ENCODE measurements around the gene ASS1. TPM values are rescaled to one million over a fixed set of nuclear protein-coding genes. Genes with fewer than 3 reads are reported as not detected.

The ASS1 gene
- total RNA-seq, 1 donor from 2014 or later, result 3.1 TPM

GRCh38 chr9:130499804-130500263 is 55.1 kb downstream of the ASS1 start:
- DNase-seq (ENCODE audit: low spot score), result no peak
- no peaks in the 10 kb centered on the region for H3K36me3 Mint-ChIP-seq (ENCODE audit: low read depth, unreplicated experiment)
- H3K27ac Mint-ChIP-seq (ENCODE audit: unreplicated experiment), result no peak overlapping the region

DNA sequence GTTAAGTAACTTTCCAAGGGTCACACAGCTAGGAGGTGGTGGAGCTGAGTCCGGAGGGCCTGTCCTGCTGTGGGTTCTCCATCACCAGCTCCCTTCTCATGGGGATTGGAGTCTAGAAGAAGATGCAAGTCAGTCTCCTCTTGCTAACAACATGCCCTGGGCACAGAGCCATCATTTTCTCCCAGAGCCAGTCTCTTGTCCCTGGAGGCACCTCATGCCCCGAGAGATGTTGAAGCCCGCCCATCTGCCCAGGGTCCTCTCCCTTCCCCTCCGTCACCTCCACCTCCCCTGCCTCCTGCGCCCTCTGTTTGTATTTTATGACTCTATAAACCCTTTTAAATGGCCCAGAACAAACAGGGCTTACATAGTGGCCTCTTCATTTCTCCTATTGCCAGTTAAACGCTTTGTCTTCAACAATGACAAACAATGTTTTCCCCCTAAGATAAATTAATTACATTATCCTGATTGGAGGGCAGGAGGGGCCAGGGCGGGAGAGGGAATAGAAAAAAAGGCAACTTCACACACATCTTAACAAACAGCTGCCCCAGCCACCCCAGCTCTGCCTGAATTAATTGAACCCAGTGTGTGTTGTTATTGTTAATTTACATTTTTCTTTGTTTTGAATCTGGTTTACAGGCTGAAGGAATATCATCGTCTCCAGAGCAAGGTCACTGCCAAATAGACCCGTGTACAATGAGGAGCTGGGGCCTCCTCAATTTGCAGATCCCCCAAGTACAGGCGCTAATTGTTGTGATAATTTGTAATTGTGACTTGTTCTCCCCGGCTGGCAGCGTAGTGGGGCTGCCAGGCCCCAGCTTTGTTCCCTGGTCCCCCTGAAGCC is 55.8 kb downstream of the ASS1 start:
- Mint-ChIP-seq H3K4me3 (ENCODE audit: unreplicated experiment) (no peak overlapping the region), H3K4me1 (ENCODE audit: unreplicated experiment) (no peaks in the 10 kb centered on the region), H3K27ac (ENCODE audit: unreplicated experiment) (peak overlapping the region; percentile 9), H3K27me3 (ENCODE audit: unreplicated experiment) (peaks cover 3% of the 10 kb centered on the region), H3K9me3 (ENCODE audit: unreplicated experiment) (no peaks in the 10 kb centered on the region), H3K36me3 (ENCODE audit: low read depth, unreplicated experiment) (no peaks in the 10 kb centered on the region)
- DNase-seq (ENCODE audit: low spot score), result no peak
- no peak for TF ChIP-seq CTCF (IDR thresholded peaks at IDR 0.05; ENCODE audit: unreplicated experiment)

More at GRCh38 chr9:130499804-130500263, 55.1 kb downstream of the ASS1 start:
- Mint-ChIP-seq H3K4me1 (ENCODE audit: unreplicated experiment) (no peaks in the 10 kb centered on the region), H3K27me3 (ENCODE audit: unreplicated experiment) (peaks cover 3% of the 10 kb centered on the region), H3K4me3 (ENCODE audit: unreplicated experiment) (no peak overlapping the region), H3K9me3 (ENCODE audit: unreplicated experiment) (no peaks in the 10 kb centered on the region)
- no peak for TF ChIP-seq CTCF (IDR thresholded peaks at IDR 0.05; ENCODE audit: unreplicated experiment)

DNA sequence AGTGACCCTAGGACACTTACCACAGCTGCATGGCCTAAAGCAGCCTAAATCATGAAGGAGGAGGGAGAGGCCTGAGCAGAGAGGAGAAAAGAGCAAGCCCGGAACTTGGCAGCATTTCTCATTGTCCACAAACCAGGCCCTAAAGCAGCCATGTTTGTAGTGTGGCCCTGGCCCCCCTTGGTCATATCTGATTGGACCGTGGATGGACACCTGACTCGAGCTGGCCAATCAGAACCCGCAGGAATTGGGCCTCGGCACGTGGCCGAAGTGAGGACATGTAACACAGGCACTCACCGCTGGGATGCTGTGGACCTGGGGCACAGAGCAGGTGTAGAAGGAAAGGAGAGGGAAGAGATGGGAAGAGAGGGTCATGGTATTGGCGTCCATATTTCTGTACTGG is 56.9 kb downstream of the ASS1 start:
- Mint-ChIP-seq H3K36me3 (ENCODE audit: low read depth, unreplicated experiment) (no peaks in the 10 kb centered on the region), H3K9me3 (ENCODE audit: unreplicated experiment) (no peaks in the 10 kb centered on the region), H3K4me3 (ENCODE audit: unreplicated experiment) (no peak overlapping the region), H3K27ac (ENCODE audit: unreplicated experiment) (no peak overlapping the region), H3K27me3 (ENCODE audit: unreplicated experiment) (no peaks in the 10 kb centered on the region), H3K4me1 (ENCODE audit: unreplicated experiment) (no peaks in the 10 kb centered on the region)
- DNase-seq (ENCODE audit: low spot score), result no peak
- TF ChIP-seq CTCF (IDR thresholded peaks at IDR 0.05; ENCODE audit: unreplicated experiment), result no peak

- Mint-ChIP-seq H3K4me1 (ENCODE audit: unreplicated experiment) (no peaks in the 10 kb centered on the region), H3K27ac (ENCODE audit: unreplicated experiment) (no peak overlapping the region), H3K27me3 (ENCODE audit: unreplicated experiment) (peaks cover 2% of the 10 kb centered on the region), H3K4me3 (ENCODE audit: unreplicated experiment) (no peak overlapping the region), H3K36me3 (ENCODE audit: low read depth, unreplicated experiment) (no peaks in the 10 kb centered on the region), H3K9me3 (ENCODE audit: unreplicated experiment) (no peaks in the 10 kb centered on the region)
- TF ChIP-seq CTCF (IDR thresholded peaks at IDR 0.05; ENCODE audit: unreplicated experiment), result no peak
- no peak for DNase-seq (ENCODE audit: low spot score)
Observed at GRCh38 chr9:130508218-130508617, 63.5 kb downstream of the ASS1 start.

GRCh38 chr9:130512199-130512598 is 67.4 kb downstream of the ASS1 start:
- peaks cover 2% of the 10 kb centered on the region for H3K27me3 Mint-ChIP-seq (ENCODE audit: unreplicated experiment)
- H3K9me3 Mint-ChIP-seq (ENCODE audit: unreplicated experiment), result no peaks in the 10 kb centered on the region
- H3K4me3 Mint-ChIP-seq (ENCODE audit: unreplicated experiment), result no peak overlapping the region
- DNase-seq (ENCODE audit: low spot score), result no peak
- no peak overlapping the region for H3K27ac Mint-ChIP-seq (ENCODE audit: unreplicated experiment)
- H3K36me3 Mint-ChIP-seq (ENCODE audit: low read depth, unreplicated experiment), result no peaks in the 10 kb centered on the region
- no peak for TF ChIP-seq CTCF (IDR thresholded peaks at IDR 0.05; ENCODE audit: unreplicated experiment)
- H3K4me1 Mint-ChIP-seq (ENCODE audit: unreplicated experiment), result no peaks in the 10 kb centered on the region
